Measurements from ENCODE around the gene DHCR24. TPM values are rescaled to one million over a fixed set of nuclear protein-coding genes. Genes with fewer than 3 reads are reported as not detected.
"Not testable (repeated sequence)": the region's sequence is repeated elsewhere in the genome, so short reads cannot be mapped to it uniquely, and the experiment has no call there.

The DHCR24 gene
- total RNA-seq, 1 donor from 2014 or later = 118 TPM

DNA sequence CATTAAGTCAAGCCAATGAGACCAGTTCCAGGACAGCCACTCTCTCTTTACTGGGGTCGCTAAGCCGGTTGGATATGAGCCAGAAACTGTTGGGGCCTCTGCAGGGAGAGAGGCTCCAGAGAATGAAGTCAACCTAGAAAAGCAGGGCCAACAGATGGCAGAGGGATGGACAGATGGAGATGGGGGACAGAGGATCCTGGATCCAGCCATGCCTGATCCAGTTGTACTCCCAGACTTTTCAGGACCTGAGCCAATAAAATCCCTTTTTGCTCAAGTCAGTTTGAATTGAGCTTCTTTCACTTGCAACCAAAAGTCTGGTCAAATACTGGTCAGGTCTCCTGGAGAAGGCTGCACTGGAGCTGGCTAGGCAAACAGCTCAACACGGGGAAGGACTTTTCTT lies 2.2 kb downstream of the DHCR24 start:
- peaks cover 21% of the 10 kb centered on the region for H3K36me3 ChIP-seq (ENCODE audit: control insufficient read depth, insufficient read depth, low read length)
- FAIRE-seq (no peak), DNase-seq (ENCODE audit: low read depth) (no peak)
- TF ChIP-seq CTCF (IDR thresholded peaks at IDR 0.05; ENCODE audit: insufficient read depth, low read length, severe bottlenecking) = no peak
- peak overlapping the region; percentile 94 for H3K4me3 ChIP-seq (ENCODE audit: low read depth, low read length)
- no peaks in the 10 kb centered on the region for H3K27me3 ChIP-seq (ENCODE audit: control insufficient read depth, insufficient read depth, low read length)

DNA sequence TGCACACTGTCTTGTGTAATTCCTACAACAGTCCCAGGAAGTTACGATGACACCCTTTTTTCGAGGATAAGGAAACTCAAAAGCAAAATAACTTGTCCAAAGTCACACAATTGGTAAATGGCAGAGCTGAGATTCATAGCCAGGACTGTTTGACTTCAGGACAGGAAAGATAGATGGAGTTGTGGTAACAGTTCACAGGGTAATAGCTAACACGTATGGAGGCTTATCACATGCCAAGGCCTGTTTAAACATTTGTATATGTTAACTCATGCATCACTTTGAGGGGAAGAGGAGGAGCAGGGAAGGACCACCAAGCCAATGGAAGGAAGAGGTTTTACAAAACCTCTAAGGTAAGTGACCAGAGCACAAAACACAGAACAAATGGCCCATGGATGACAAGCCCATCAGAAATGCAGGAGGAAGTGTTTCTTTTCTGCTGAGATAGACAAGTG lies 2.8 kb downstream of the DHCR24 start:
- peak; percentile 44 for DNase-seq (ENCODE audit: low read depth)
- TF ChIP-seq CTCF (IDR thresholded peaks at IDR 0.05; ENCODE audit: insufficient read depth, low read length, severe bottlenecking) = no peak
- Histone ChIP-seq H3K27me3 (ENCODE audit: control insufficient read depth, insufficient read depth, low read length) (no peaks in the 10 kb centered on the region), H3K36me3 (ENCODE audit: control insufficient read depth, insufficient read depth, low read length) (peaks cover 21% of the 10 kb centered on the region), H3K4me3 (ENCODE audit: low read depth, low read length) (peak overlapping the region; percentile 94)
- FAIRE-seq = peak; percentile 62

- no peak for TF ChIP-seq CTCF (IDR thresholded peaks at IDR 0.05; ENCODE audit: insufficient read depth, low read length, severe bottlenecking)
- DNase-seq (ENCODE audit: low read depth) (no peak), FAIRE-seq (no peak)
- Histone ChIP-seq H3K27me3 (ENCODE audit: control insufficient read depth, insufficient read depth, low read length) (no peaks in the 10 kb centered on the region), H3K36me3 (ENCODE audit: control insufficient read depth, insufficient read depth, low read length) (peaks cover 21% of the 10 kb centered on the region), H3K4me3 (ENCODE audit: low read depth, low read length) (peak overlapping the region; percentile 94)
Observed at GRCh38 chr1:54883349-54884102, 3.5 kb downstream of the DHCR24 start.

DNA sequence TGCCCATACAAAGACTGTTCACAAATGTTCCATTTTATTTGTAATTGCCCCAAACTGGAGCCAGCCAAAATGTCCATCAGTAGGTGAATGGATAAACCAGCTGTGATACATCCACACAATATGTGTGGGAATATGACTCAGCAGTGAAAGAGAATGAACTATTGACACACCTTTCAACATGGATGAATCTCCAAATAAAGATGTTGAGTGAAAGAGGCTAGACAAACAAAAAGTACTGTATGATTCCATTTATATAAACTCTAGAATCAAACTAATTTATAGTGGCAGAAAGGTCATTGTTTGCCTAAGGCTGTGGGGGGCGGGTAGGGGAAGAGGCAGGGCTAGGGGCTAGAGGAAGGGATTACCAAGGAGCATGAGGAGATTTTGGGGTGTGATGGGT lies 4.5 kb downstream of the DHCR24 start:
- peak; percentile 89 for DNase-seq (ENCODE audit: low read depth)
- Histone ChIP-seq H3K27me3 (ENCODE audit: control insufficient read depth, insufficient read depth, low read length) (no peaks in the 10 kb centered on the region), H3K4me3 (ENCODE audit: low read depth, low read length) (no peak overlapping the region), H3K36me3 (ENCODE audit: control insufficient read depth, insufficient read depth, low read length) (peaks cover 23% of the 10 kb centered on the region)
- FAIRE-seq = no peak
- TF ChIP-seq CTCF (IDR thresholded peaks at IDR 0.05; ENCODE audit: insufficient read depth, low read length, severe bottlenecking) = no peak

GRCh38 chr1:54881604-54882003 lies 5.4 kb downstream of the DHCR24 start:
- not testable (repeated sequence) for H3K27me3 ChIP-seq (ENCODE audit: control insufficient read depth, insufficient read depth, low read length); H3K4me3 ChIP-seq (ENCODE audit: low read depth, low read length); FAIRE-seq; DNase-seq (ENCODE audit: low read depth)
- peaks cover 25% of the 10 kb centered on the region for H3K36me3 ChIP-seq (ENCODE audit: control insufficient read depth, insufficient read depth, low read length)

- Histone ChIP-seq H3K27me3 (ENCODE audit: control insufficient read depth, insufficient read depth, low read length) (no peaks in the 10 kb centered on the region), H3K36me3 (ENCODE audit: control insufficient read depth, insufficient read depth, low read length) (peaks cover 25% of the 10 kb centered on the region), H3K4me3 (ENCODE audit: low read depth, low read length) (no peak overlapping the region)
- no peak for TF ChIP-seq CTCF (IDR thresholded peaks at IDR 0.05; ENCODE audit: insufficient read depth, low read length, severe bottlenecking)
- FAIRE-seq (no peak), DNase-seq (ENCODE audit: low read depth) (no peak)
Observed at GRCh38 chr1:54879872-54880271, 7.1 kb downstream of the DHCR24 start.
